Transverse colon (tissue), 4 donors: ENCODE measurements around the gene CXCL3.

Source experiments
- CTCF ChIP-seq, 5 experiments: fragments of 200-600 bp in 3 of 5; fragments of 450-650 bp in 2 of 5; sonication (generic) in 3 of 5; IDR thresholded peaks; 1 replicate in 2 of 5; 2 replicates in 3 of 5; pipeline ENCODE4 v1.5.1; 2016 to 2017; ENCODE audit warnings: antibody characterized with exemption in 5 of 5, inconsistent platforms in 3 of 5, mild to moderate bottlenecking in 2 of 5, moderate library complexity in 1 of 5
- POLR2AphosphoS5 ChIP-seq, 3 donors: sonication (generic); formaldehyde crosslinking; IDR thresholded peaks; one replicate each; pipeline ENCODE4 v1.6.1; 2016; ENCODE audit warnings: antibody characterized with exemption in 3 of 3

GRCh38 chr4:74045772-74046171 is 7.3 kb upstream of the CXCL3 start:
- no peak for TF ChIP-seq POLR2AphosphoS5 (IDR thresholded peaks at IDR 0.05)
- no peak for TF ChIP-seq CTCF (IDR thresholded peaks at IDR 0.05)
